HG03103 (cell line): ENCODE results near the gene TNNC2.
"Not testable (repeated sequence)": the region's sequence is repeated elsewhere in the genome, so short reads cannot be mapped to it uniquely, and the experiment has no call there.

ENCODE experiments used
- ATAC-seq: cut with Tn5 transposase; IDR thresholded peaks from one replicate; pipeline ENCODE4 v1.9.1; 2021; ENCODE audit warnings: low read depth; ENCODE audit not compliant: unreplicated experiment

Gene TNNC2

DNA sequence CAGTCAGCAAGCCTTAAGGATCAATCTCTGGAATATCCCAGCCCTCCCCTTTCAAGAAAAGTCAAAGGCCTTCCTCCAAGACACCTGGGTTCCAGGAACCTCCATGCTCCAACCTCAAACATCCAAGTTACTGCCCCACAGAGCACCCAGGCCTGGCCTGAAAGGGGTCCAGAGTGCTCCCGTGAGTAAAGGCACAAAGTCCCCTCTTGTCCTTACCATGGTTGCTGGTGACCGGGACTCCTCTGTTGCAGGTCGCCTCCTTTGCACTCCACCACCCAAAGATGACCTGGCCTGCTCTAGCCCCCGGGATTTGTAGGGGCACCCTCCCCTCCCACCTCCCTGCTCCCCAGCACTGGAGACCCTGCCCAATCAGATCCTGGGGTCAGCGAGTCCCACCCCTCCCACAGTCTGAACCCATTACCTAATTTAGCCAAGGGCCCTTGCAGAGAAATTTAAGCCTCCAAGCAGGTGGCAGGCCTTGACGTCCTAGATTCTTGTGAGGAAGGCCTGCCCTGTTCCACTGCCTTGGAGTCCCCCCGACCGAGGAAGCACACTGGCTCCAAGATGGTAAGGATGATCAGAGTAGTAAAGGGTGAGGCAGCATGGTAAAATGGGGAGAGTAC lies at the start of gene TNNC2:
TNNC2 (minus strand) TSS at position 283 of the 623 bp plus-strand sequence; CDS start at position 219, 64 bp downstream.
- ATAC-seq: no peak

DNA sequence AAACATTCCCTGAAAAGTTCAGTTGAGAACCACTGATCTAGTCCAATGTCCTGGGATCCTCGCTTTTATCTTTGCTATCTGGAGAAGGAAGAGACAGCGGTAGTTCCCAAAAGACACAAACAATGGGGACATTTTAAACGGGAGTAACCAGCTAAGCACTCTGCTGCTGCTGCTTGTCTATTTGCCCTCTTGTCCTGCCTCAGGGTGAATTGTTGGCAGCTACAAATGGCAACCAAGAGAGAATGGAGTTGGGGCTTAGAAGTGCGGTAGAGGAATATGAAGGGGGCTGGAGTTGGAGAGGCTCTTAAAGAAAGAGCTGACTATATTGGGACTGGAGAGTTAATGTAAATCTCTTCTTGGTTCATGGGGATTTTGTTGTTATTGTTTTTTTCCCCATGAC lies 47.5 kb upstream of the TNNC2 start:
- no peak for ATAC-seq

- not testable (repeated sequence) for ATAC-seq
Observed at GRCh38 chr20:45874104-45874481, 47.0 kb upstream of the TNNC2 start.

DNA sequence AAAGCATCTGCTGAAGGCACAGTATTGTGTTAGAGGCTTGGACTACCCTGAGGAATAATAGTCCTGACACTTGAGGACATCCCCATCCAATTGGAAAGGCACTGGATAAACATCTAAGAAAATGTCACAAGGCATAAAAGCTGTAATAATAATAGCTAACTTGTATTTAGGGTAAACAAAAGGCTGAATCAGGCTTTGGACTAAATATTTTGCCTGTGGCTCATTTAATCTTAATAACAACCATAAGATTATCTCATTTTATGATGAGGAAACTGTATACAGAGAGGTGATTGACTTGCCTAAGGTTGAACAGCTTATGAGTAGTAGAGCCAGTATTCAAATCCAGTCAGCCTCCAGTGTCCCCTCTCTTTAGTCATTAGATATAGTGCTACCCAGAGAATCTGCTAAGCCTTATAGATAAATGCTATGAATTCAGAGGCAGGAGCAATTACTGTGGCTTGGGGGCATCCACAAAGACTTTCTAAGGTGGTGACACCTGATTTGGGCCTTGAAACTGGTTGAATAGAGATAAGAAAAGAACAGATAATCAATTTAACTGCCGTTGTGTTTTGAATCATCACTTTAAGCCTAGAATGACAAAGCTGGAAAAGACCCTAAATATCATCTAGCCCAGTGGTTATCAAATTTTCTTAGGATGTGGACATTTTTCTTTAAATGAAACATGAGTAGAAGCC lies 46.4 kb upstream of the TNNC2 start:
- no peak for ATAC-seq

- no peak for ATAC-seq
Observed at GRCh38 chr20:45872626-45873025, 45.5 kb upstream of the TNNC2 start.

DNA sequence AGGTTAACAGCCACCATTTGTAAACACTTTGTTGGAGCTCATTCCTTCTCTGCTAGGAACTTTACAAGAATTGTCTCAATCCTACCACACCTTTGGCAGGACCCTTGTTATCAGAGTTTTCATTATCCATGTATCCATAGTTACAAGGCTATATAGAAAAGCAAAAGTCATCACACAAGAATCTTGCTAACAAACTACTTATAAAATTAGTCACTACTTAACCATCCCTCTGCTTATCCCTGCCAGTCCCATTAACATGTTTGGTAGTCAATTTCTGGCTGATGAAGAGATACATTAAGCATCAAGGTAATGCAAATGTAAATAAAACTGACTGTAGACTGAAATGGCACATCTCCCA lies 40.7 kb upstream of the TNNC2 start:
- ATAC-seq: no peak

GRCh38 chr20:45867136-45867818 lies 40.2 kb upstream of the TNNC2 start:
- ATAC-seq: no peak

DNA sequence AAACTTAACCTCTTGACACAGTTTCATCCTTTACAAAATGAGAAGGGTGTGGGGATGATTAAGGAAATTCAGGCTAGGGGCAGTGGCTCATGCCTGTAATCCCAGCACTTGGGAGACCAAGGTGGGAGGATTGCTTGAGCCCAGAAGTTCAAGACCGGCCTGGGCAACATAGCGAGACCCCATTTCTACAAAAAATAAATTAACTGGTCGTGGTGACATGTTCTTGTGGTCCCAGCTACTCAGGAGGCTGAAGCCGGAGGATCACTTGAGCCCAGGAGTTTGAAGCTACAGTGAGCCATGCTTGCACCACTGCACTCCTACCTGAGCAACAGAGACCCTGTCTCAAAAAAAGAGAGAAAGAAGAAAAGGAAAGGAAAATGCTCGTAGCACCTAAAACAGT lies 39.3 kb upstream of the TNNC2 start:
- no peak for ATAC-seq

DNA sequence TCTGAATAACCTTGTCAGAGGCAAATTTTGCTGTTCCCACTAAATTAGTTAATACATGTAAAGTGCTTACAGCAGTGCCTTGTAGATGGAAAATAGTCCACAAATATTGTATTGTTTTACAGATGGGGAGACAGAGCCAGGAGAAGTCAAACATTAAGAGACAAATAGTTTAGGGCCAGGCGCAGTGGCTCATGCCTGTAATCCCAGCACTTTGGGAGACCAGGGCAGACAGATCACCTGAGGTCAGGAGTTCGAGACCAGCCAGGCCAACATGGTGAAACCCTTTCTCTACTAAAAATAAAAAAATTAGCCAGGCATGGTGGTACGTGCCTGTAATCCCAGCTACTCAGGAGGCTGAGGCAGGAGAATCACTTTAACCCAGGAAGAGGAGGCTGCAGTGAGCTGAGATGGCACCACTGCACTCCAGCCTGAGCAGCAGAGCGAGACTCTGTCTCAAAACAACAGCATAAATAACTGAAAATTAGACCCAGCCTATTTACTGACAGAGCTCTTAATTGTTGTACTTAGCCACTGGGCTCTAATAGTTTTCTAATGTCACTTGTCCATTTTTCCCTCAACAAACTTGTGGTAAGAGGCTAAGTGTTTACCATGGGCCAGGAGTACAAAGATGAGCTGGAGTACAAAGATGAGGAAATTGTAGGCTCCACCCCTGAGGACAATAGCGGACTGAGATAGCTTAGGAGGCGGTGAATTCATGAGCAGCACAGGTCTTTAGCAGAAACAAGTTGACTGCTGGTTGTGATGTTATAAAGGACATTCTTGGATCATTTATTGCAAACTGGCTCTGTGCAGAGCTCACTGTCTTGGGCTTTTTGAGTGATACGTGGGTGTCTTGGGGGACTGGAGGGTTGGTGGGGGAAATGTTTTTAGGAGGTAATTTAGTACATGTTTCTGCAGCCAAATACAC lies 36.7 kb upstream of the TNNC2 start:
- ATAC-seq: no peak

DNA sequence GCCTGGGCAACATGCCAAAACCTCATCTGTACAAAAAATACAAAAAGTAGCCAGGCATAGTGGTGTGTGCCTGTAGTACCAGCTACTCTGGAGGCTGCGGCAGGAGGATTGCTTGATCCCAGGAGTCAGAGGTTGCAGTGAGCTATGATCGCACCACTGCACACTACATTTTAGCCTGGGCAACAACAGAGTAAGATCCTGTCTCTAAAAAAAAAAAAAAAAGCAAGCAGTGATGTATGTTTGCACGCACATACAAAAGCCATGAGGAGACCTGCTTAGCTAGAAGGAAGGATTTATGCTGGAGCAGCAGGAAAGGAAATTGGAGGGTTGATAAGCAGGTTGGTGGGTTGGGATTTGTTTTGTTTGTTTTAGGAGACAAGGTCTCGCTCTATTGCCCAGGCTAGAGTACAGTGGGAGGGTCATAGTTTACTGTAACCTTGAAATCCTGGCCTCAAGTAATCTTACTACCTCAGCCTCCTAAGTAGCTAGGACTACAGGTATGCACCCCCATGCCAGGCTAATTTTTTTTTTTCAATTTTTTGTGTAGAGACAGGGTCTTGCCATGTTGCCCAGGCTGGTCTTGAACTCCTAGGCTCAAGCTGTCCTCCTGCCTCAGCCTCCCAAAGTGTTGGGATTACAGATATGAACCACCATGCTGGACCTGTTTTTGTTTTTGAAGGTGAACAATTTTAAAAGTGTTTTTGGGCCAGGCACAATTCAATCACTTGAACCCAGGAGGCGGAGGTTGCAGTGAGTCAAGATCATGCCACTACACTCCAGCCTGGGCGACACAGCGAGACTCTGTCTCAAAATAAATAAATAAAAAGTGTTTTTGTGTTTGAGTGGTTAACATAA lies 34.3 kb upstream of the TNNC2 start:
- no peak for ATAC-seq

DNA sequence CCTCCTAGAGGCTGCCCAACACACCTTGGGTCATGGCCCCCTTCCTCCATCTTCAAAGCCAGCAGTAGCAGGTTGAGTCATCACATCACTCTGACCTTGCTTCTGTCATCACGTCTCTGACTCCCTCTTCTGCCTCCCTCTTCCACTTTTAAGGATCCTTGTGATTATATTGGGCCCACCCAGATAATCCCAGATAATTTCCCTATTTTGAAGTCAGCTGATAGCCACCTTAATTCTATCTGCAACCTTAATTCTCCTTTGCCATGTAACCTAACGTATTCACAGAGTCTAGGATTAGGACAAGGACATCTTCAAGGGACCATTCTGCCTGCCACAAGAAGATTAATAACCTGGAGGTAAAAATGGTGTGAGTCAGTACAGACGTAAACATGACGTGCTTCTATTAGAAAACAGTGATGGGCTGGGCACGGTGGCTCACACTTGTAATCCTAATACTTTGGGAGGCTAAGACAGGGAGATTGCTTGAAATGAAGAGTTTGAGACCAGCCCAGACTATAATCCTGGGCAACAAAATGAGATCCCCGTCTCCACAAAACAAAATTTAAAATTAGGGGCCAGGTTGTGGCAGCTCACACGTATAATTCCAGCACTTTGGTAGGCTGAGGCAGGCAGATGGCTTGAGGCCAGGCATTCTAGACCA lies 33.6 kb upstream of the TNNC2 start:
- ATAC-seq: no peak

DNA sequence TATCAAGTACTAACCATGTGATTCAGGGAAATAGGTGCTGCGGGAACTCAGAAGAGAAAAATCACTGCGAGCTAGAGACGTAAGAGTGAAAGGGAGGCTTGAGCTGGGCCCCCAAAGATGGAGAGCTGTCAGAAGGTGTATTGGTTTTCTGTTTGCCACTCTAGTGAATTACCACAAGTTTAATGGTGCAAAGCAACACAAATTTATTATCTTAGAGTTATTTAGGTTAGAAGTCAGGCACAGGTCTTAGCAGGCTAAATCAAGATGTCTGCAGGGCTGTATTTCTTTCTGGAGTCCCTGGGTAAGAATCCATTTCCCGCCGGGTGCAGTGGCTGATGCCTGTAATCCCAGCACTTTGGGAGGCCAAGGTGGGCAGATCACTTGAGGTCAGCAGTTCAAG lies 32.8 kb upstream of the TNNC2 start:
- no peak for ATAC-seq

DNA sequence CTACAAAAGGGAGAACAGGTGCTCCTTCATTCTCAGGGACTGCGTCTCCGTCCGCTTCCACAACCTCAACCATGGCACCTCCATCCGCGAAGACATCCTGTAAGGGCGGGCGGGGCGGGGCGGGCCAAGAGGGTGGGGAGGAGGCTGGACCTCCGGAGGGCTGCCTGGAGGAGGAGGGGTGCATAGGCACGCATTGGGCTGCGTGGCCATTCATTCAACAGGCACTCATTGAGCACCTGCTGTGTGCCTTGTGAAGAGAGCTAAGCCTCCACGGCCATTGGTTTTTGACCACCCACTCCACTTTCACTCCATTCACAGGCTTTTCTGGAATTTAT lies 30.7 kb upstream of the TNNC2 start:
- ATAC-seq: peak; percentile 26

DNA sequence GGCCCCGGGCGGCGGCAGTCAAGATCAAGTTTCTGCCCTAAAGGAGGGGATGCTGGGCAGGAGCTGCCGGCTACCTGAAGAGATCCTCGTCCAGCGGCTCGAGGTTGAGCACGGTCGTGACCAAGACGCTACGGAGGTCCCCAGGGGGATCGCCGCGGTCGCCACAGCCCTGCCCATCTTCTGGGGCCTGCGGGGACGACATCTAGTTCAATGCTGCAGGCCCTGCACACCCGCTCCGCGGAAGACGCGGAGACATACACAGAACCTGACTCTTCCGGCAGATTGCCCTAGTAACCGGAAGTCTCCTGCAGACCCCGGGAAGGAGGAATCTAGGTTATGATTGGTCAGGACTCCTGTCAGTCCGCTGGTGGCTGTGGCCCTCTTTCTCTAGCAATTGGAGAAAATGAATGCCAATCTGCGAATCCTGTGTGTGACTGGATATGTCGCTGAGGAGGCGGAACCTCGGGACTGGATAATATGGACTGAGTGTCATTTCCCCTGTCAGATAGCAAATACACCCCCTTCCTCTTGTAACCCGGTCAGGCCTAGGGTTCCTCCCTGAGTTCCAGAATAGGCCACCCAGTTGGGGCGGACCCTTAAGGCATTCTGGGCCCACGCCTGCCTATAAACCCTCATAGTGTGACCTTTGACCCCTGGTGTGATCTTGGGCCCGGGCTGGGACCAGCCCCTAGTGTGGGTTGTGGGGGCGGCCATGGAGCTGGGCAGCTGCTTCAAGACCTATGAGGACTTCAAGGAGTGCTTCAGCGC lies 30.2 kb upstream of the TNNC2 start, which contains the start of the genes ACOT8 and ZSWIM3:
ACOT8 (minus strand) TSS at position 279 of the 768 bp plus-strand sequence; CDS start at position 202, 77 bp downstream.
ZSWIM3 (plus strand) TSS at position 501 of the 768 bp plus-strand sequence; CDS start at position 713, 212 bp downstream.
- peak; percentile 94 for ATAC-seq

DNA sequence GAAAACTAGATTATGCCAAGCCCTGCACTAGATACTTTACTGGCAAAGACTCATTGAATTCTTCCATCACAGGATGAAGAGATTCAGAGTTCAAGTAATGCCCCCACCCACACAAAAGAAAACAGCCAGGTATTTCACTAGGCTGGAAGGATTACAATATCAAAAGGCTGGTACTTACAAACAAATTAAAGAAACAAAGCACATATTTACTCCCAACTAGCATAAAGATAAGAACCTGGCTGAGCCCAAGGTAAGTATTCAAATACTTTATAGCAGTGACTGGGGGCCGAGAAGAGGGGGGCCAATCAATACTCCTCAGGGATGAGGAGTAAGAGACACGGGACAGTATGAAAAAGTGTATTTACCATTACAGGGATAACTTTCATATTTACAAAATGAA lies 26.4 kb upstream of the TNNC2 start:
- ATAC-seq: no peak

- ATAC-seq: no peak
Observed at GRCh38 chr20:45852326-45852725, 25.2 kb upstream of the TNNC2 start.

DNA sequence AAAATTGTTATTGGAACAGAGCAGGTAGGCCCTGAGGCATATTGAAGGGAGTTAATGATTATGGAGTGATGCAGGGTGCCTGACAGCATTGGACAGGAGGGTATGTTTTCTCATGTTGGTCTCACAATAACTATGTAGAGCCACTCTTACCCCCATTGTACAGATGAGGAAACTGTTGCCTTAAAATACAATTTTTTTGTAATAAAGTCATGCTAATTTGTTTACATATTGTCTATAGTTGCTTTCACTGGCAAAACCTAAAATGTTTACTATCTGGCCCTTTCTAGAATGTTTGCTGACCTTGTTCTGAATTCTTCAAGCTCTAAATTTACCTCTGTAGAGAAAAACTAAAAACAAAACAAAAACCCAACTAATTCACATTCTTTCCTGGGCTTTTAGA lies 24.4 kb upstream of the TNNC2 start:
- ATAC-seq: no peak

- no peak for ATAC-seq
Observed at GRCh38 chr20:45850926-45851325, 23.8 kb upstream of the TNNC2 start.

DNA sequence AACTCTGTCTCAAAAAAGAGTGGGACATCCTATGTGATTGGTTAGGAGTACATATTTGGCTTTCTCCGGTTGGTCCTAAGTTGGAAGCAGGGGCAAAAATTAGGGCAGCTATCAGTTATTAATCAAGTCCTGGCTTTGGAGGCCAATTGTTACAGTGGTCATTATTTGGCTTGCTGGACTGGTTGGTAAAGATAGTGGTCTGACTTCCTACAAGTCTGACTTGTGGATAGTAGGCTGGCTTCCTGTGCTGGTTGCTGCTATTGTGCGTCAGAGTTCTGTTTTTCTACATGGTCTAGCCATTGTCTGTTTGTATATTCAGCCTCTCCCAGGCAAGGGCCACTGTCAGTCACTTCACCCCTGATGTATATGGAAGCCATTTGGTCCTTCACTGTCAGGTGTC lies 23.1 kb upstream of the TNNC2 start:
- ATAC-seq: no peak
